ENCODE results near the gene LPCAT3.

LPCAT3 gene

GRCh38 chr12:7061596-7061995 lies 43.3 kb upstream of the LPCAT3 start:
- Histone ChIP-seq H3K27me3 (replicated peaks; ENCODE audit: control insufficient read depth, insufficient read depth, low read length) (no peaks in the 10 kb centered on the region), H3K36me3 (ENCODE audit: control insufficient read depth, insufficient read depth, low read length) (no peaks in the 10 kb centered on the region), H3K4me3 (replicated peaks; ENCODE audit: low read depth, low read length) (no peak overlapping the region)
- DNase-seq (ENCODE audit: extremely low read depth, insufficient read length): no peak
- no peak for TF ChIP-seq CTCF (IDR thresholded peaks at IDR 0.05; ENCODE audit: insufficient read depth, low read length, poor library complexity, severe bottlenecking)

GRCh38 chr12:7061138-7061537 lies 42.9 kb upstream of the LPCAT3 start:
- no peak for DNase-seq (ENCODE audit: extremely low read depth, insufficient read length)
- H3K27me3 ChIP-seq (replicated peaks; ENCODE audit: control insufficient read depth, insufficient read depth, low read length): no peaks in the 10 kb centered on the region
- no peak for TF ChIP-seq CTCF (IDR thresholded peaks at IDR 0.05; ENCODE audit: insufficient read depth, low read length, poor library complexity, severe bottlenecking)
- no peak overlapping the region for H3K4me3 ChIP-seq (replicated peaks; ENCODE audit: low read depth, low read length)
- no peaks in the 10 kb centered on the region for H3K36me3 ChIP-seq (ENCODE audit: control insufficient read depth, insufficient read depth, low read length)

DNA sequence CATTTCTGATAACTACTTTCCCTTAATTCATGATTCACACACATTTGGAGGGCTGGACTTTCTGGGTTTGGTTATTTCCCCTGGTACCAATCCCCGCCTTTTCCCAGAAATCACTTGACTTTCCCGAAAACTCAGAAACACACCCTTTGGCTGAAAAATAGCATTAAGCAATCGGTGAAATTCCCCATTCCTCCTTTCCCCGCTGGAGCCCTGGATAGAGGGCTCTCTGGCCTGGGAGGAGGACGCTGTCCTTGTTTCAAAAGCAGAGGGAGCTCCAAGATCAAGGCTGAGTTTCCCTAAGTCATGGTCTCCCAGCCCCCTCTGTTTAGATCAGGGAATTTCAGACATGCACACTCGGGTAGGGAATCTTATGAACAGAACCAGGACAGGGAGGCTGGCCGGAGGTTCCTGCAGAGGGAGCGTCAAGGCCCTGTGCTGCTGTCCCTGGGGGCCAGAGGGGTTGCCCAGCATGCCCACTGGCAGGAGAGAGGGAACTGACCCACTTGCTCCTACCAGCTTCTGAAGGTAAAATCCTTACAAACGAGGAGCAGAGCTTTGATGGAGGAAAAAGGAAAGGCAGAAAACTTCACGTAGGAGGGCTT lies 42.2 kb upstream of the LPCAT3 start, which contains the start of gene C1S:
Gene C1S, plus strand, starts transcription at position 366 of the 602 bp plus-strand sequence. CDS start 1,195 bp downstream, outside the sequence.
- Histone ChIP-seq H3K4me3 (replicated peaks; ENCODE audit: low read depth, low read length) (no peak within 1 kb of the TSS), H3K27me3 (replicated peaks; ENCODE audit: control insufficient read depth, insufficient read depth, low read length) (no peaks in the 10 kb centered on the region), H3K36me3 (ENCODE audit: control insufficient read depth, insufficient read depth, low read length) (no peaks in the 10 kb centered on the region)
- no peak for TF ChIP-seq CTCF (IDR thresholded peaks at IDR 0.05; ENCODE audit: insufficient read depth, low read length, poor library complexity, severe bottlenecking)
- no peak for DNase-seq (ENCODE audit: extremely low read depth, insufficient read length)

DNA sequence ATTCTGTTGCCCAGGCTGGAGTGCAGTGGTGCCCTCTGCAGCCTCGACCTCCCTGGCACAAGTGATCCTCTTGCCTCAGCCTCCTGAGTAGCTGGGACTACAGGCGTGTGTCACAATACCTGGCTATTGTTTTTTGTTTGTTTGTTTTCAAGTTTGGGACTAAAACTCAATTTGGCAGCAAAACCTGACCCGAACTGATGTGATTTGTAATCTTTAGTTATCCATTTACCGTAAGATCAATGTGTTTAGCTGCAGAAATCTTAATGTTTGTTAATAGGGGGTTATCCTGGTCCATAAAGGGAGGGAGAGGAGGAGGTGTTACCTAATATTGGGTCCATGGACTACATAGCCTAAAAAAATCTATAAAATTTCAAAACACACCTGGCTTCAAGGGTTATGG lies 41.5 kb upstream of the LPCAT3 start:
- DNase-seq (ENCODE audit: extremely low read depth, insufficient read length): no peak
- Histone ChIP-seq H3K4me3 (replicated peaks; ENCODE audit: low read depth, low read length) (no peak overlapping the region), H3K27me3 (replicated peaks; ENCODE audit: control insufficient read depth, insufficient read depth, low read length) (no peaks in the 10 kb centered on the region), H3K36me3 (ENCODE audit: control insufficient read depth, insufficient read depth, low read length) (no peaks in the 10 kb centered on the region)
- no peak for TF ChIP-seq CTCF (IDR thresholded peaks at IDR 0.05; ENCODE audit: insufficient read depth, low read length, poor library complexity, severe bottlenecking)

DNA sequence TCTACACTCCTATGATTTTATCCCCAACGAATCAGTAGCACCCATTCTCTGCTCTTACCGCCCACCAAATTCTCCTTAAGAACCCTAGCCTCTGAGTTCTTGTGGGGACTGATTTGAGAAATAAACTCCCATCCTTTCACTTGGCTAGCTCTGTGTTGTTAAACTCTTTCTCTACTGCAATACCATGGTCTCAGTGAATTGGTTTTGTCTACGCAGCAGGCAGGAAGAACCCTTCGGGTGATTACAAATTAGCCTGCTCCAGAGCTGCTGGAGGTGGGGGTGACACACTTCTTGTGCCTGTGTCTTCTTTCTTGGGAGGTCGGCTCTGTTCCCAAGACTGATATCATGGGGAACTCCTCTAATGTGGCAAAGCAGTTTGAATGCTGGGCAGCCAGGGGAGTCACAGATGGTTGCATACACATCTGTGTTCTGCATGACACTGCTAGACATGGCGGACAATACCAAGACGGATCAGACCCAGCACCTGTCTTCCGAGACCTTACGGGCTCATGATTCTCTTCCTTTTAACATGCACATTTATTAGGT lies 40.6 kb upstream of the LPCAT3 start:
- Histone ChIP-seq H3K4me3 (replicated peaks; ENCODE audit: low read depth, low read length) (no peak overlapping the region), H3K27me3 (replicated peaks; ENCODE audit: control insufficient read depth, insufficient read depth, low read length) (no peaks in the 10 kb centered on the region), H3K36me3 (ENCODE audit: control insufficient read depth, insufficient read depth, low read length) (no peaks in the 10 kb centered on the region)
- no peak for DNase-seq (ENCODE audit: extremely low read depth, insufficient read length)
- no peak for TF ChIP-seq CTCF (IDR thresholded peaks at IDR 0.05; ENCODE audit: insufficient read depth, low read length, poor library complexity, severe bottlenecking)
